ENCODE measurements around the gene AP5S1.

DNA sequence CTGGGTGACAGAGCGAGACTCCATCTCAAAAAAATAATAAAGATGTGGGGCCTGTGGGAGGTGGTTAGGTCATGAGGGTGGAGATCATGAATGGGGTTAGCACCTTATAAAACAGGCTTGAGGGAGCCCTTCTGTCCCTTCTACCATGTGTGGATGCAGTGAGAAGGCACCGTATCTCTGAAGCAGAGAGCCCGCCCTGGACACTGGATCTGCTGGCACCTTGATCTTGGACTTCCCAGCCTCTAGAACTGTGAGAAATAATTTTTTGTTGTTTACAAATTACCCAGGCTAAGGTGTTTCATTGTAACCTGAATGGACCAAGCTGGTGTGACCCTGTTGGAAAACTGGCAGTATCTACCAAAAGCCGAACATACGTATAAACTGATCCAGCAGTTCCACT lies 53.2 kb downstream of the AP5S1 start:
- no peak for TF ChIP-seq CTCF (IDR thresholded peaks at IDR 0.05)
- TF ChIP-seq POLR2A (IDR thresholded peaks at IDR 0.05) = no peak

Data from body of pancreas (tissue), 4 donors.